HG03565 (cell line): ENCODE data around the gene ADCY1.
"Not testable (repeated sequence)": the region's sequence is repeated elsewhere in the genome, so short reads cannot be mapped to it uniquely, and the experiment has no call there.

ENCODE experiments used
- ATAC-seq: cut with Tn5 transposase; IDR thresholded peaks from one replicate; pipeline ENCODE4 v1.9.1; 2021; ENCODE audit warnings: mild to moderate bottlenecking, moderate library complexity; ENCODE audit not compliant: unreplicated experiment

ADCY1 gene

GRCh38 chr7:45726883-45727282 is 152.7 kb downstream of the ADCY1 start:
- ATAC-seq = no peak

- not testable (repeated sequence) for ATAC-seq
Observed at GRCh38 chr7:45731692-45732443, 157.7 kb downstream of the ADCY1 start.

GRCh38 chr7:45738920-45739319 is 164.8 kb downstream of the ADCY1 start:
- ATAC-seq = not testable (repeated sequence)

GRCh38 chr7:45740573-45740972 is 166.4 kb downstream of the ADCY1 start:
- ATAC-seq = not testable (repeated sequence)

- ATAC-seq = not testable (repeated sequence)
Observed at GRCh38 chr7:45748976-45749375, 174.8 kb downstream of the ADCY1 start.

GRCh38 chr7:45751352-45751751 is 177.2 kb downstream of the ADCY1 start:
- not testable (repeated sequence) for ATAC-seq

GRCh38 chr7:45756333-45756732 is 182.2 kb downstream of the ADCY1 start:
- ATAC-seq = not testable (repeated sequence)

- not testable (repeated sequence) for ATAC-seq
Observed at GRCh38 chr7:45756757-45757156, 182.6 kb downstream of the ADCY1 start.

GRCh38 chr7:45759464-45759863 is 185.3 kb downstream of the ADCY1 start:
- not testable (repeated sequence) for ATAC-seq

- ATAC-seq = not testable (repeated sequence)
Observed at GRCh38 chr7:45761545-45762205, 187.5 kb downstream of the ADCY1 start.

GRCh38 chr7:45762225-45762994 is 188.2 kb downstream of the ADCY1 start:
- ATAC-seq = not testable (repeated sequence)

GRCh38 chr7:45768516-45769394 is 194.6 kb downstream of the ADCY1 start:
- ATAC-seq = peak; percentile 99

- not testable (repeated sequence) for ATAC-seq
Observed at GRCh38 chr7:45769626-45770025, 195.5 kb downstream of the ADCY1 start.
